Tibial nerve (tissue), 4 donors: Measurements from ENCODE around the gene SH3GL1.

ENCODE experiments used
- CTCF ChIP-seq, 5 experiments: fragments of 200-600 bp in 3 of 5; fragments of 450-650 bp in 2 of 5; sonication (generic) in 3 of 5; IDR thresholded peaks; one replicate each; pipeline ENCODE4 v1.5.1; 2016 to 2019; ENCODE audit warnings: antibody characterized with exemption in 5 of 5, mild to moderate bottlenecking in 3 of 5, moderate library complexity in 2 of 5
- EP300 ChIP-seq, 2 donors: sonication (generic); formaldehyde crosslinking; IDR thresholded peaks; one replicate each; pipeline ENCODE4 v1.6.1; 2017; ENCODE audit warnings: antibody characterized with exemption in 2 of 2, mild to moderate bottlenecking in 1 of 2
- POLR2A ChIP-seq, 2 donors: fragments of 450-650 bp; IDR thresholded peaks; one replicate each; pipeline ENCODE4 v1.6.1; 2017; ENCODE audit warnings: antibody characterized with exemption in 2 of 2, mild to moderate bottlenecking in 2 of 2, moderate library complexity in 2 of 2

GRCh38 chr19:4360641-4361151 is 39.7 kb downstream of the SH3GL1 start:
- no peak for TF ChIP-seq CTCF (IDR thresholded peaks at IDR 0.05)
- TF ChIP-seq EP300 (IDR thresholded peaks at IDR 0.05), result no peak
- TF ChIP-seq POLR2A (IDR thresholded peaks at IDR 0.05), result no peak
